Stimulated activated CD4-positive, alpha-beta T cell treated with anti-CD3 and anti-CD28 coated beads, Interleukin-2, amount 100 ng/mL, for 24 hours (primary cell): Measurements from ENCODE around the gene ERVV-1.
A peak's percentile ranks its signal among the peaks of the same experiment; 100 is the strongest.

ENCODE experiments used
- DNase-seq, 2 donors: peaks; one replicate each; pipeline ENCODE4 v3.0.0-alpha.2; 2020

ERVV-1 gene

GRCh38 chr19:53034054-53034453 lies 20.3 kb downstream of the ERVV-1 start:
- no peak for DNase-seq

- DNase-seq = no peak
These were observed 21.4 kb downstream of the ERVV-1 start for GRCh38 chr19:53034948-53035675.

- no peak for DNase-seq
These were observed 23.7 kb downstream of the ERVV-1 start for GRCh38 chr19:53037101-53038097.

GRCh38 chr19:53041366-53041765 lies 27.6 kb downstream of the ERVV-1 start:
- DNase-seq = no peak

GRCh38 chr19:53045536-53045935 lies 31.8 kb downstream of the ERVV-1 start:
- no peak for DNase-seq

GRCh38 chr19:53047379-53047778 lies 33.7 kb downstream of the ERVV-1 start:
- DNase-seq = no peak

GRCh38 chr19:53055117-53055516 lies 41.4 kb downstream of the ERVV-1 start:
- DNase-seq = no peak

- DNase-seq = peak in 1 of 2 donors; percentile 17
These were observed 44.3 kb downstream of the ERVV-1 start for GRCh38 chr19:53057904-53058580.
